ENCODE results near the gene RIN3.
A peak's percentile ranks its signal among the peaks of the same experiment; 100 is the strongest.

Gene RIN3

DNA sequence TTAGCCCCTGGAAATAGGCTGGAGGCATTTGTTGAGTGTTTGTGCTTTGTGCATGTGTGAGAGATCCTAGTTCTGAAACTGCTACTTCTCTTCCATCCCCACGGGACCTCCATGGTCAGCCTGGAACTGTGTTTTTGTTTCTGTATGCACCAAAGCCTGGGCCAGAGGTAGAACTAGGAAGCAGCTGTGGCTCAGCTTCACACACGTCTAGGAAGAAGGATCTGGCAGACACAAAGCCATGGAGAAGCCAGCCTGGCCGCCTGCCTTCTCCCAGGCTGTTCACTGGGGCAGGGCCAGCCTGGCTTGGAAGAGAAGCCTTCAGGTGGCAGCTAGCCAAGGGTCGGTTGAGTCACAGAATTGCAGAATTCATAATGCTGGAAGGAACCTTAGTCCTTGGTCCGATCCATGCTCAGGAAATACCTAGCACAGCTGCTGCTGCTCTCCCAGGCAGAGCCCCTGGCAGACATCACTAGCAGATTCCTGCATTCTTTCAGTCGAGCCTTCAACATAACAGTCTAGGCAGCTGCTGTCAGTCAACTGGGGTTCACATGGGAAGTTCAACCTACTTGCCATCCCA is 27.0 kb downstream of the RIN3 start:
- ChIA-PET POLR2A (ENCODE audit: low non-redundant PET) (interaction anchor here (0.6 kb wide), 1 partner anchor 26 kb away, joined by 4 read pairs; no protein-coding TSS in a partner anchor), CTCF (no interaction called here)
- H3K27ac ChIP-seq = peak overlapping the region; percentile 71
- peak; percentile 86 for DNase-seq (ENCODE audit: low spot score)
- TF ChIP-seq, protein P1, sequence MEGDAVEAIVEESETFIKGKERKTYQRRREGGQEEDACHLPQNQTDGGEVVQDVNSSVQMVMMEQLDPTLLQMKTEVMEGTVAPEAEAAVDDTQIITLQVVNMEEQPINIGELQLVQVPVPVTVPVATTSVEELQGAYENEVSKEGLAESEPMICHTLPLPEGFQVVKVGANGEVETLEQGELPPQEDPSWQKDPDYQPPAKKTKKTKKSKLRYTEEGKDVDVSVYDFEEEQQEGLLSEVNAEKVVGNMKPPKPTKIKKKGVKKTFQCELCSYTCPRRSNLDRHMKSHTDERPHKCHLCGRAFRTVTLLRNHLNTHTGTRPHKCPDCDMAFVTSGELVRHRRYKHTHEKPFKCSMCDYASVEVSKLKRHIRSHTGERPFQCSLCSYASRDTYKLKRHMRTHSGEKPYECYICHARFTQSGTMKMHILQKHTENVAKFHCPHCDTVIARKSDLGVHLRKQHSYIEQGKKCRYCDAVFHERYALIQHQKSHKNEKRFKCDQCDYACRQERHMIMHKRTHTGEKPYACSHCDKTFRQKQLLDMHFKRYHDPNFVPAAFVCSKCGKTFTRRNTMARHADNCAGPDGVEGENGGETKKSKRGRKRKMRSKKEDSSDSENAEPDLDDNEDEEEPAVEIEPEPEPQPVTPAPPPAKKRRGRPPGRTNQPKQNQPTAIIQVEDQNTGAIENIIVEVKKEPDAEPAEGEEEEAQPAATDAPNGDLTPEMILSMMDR (conservative IDR thresholded peaks at IDR 0.05; ENCODE audit: low read depth) = no peak

DNA sequence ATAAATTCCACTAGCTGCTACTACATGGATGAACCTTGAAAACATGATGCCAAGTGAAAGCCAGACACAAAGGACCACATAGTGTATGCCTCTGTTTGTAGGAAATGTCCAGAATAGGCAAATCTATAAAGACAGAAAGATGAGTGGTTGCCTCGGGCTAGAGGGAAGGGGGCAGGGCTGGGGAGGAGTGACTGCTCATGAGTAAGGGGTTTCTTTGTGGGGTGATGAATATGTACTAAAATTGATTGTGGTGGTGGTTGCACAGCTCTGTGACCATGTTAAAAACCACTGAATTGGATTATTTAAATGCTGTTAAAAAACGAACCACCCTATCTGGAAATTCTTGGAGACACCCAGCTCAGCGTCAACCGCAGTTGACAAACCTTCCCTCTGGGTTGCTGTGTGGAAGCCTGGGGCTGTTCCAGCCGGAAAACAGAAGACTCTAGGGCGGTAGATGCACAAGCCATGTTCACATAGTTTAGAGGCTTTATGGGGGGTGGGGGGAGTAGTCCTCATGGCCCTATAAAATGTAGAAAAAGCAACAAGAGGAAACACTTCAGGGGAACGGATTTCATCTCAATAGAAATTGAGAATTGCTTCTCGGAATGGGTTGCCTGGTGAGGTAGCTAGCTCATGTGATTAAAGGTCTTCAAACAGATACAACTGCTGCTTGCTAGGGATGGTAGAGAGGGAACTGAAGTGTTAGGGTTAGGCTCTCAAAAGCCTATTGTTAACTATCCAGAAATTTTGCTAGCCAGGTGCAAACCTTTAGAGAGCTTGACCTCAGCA is 29.4 kb downstream of the RIN3 start:
- POLR2A ChIA-PET (ENCODE audit: low non-redundant PET) = interaction anchor here (0.6 kb wide), 1 partner anchor 404 kb away, joined by 3 read pairs; no protein-coding TSS in a partner anchor
- TF ChIP-seq, protein P1 (conservative IDR thresholded peaks at IDR 0.05; ENCODE audit: low read depth) = no peak
- H3K27ac ChIP-seq = no peak overlapping the region
- DNase-seq (ENCODE audit: low spot score) = no peak
- CTCF ChIA-PET = interaction anchor here (0.6 kb wide), 1 partner anchor 60 kb away, joined by 4 read pairs; no protein-coding TSS in a partner anchor

DNA sequence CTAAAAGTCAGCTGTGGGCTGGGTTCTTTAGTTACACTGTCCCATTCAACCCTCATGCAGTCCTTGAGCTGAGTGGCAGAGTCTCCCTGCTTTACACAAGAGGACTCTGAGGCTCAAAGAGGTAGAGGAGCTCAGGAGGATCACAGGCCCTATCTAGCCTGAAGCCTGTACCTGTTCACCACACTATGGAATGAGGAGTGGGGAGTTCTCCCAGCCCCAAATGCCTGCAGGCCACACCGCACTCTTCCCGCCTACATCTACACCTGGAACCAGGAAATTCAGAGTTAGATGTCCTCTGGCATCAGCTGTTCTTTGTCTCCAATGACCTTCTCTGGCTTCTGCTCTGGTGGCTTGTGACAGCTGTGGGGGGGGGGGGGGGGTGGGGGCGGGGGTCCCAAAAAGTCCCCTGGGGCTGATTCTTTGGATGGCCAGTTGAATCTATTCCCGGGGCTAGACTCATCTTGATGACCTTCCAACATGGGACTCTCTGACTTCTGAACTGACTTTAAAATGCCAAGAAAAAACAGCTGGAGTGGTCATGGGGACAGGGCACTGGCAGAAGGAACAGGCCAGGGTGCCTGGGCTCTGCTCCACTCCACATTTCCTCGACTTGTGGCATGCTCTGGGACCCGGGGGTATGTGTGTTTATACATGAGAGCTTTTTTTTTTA is 30.6 kb downstream of the RIN3 start:
- no peak overlapping the region for H3K27ac ChIP-seq

DNA sequence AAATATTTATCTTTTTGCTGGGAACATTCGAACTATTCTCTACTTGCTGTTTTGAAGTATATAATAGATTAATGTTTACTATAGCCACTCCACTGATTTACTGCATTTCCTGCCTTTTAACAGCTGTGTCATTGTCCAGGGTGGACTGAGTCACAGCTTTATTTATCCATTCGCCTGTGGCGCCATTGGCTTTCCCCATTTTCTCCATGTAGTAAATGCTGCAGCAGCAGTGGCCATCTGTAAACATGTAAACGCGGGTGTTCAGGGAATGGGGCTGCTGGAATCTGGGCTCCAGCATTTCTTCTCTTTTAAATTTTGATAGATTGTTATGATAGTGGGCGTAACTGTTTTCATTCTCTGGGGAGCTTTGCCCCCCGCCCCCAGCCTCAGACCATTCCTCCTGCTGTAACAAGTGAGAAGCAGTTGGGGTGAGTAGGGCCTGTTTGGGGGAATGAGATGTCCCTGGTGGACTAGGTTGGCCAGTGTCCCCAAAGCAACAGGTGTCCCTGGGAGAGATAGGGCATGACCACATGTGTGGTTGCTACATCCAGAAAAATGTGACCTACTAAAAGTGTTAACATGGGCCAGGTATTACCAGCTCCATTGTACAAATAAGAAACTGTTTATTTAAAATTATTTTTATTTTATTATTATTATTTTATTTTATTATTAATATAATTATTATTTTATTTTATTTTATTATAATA is 32.9 kb downstream of the RIN3 start:
- TF ChIP-seq, protein P1 (conservative IDR thresholded peaks at IDR 0.05; ENCODE audit: low read depth) = no peak
- ChIA-PET CTCF (no interaction called here), POLR2A (ENCODE audit: low non-redundant PET) (no interaction called here)
- DNase-seq (ENCODE audit: low spot score) = no peak
- H3K27ac ChIP-seq = no peak overlapping the region

More for the DNA sequence above, 30.6 kb downstream of the RIN3 start:
- POLR2A ChIA-PET (ENCODE audit: low non-redundant PET) = no interaction called here
- CTCF ChIA-PET = no interaction called here
- no peak for DNase-seq (ENCODE audit: low spot score)
- TF ChIP-seq, protein P1 (conservative IDR thresholded peaks at IDR 0.05; ENCODE audit: low read depth) = no peak

DNA sequence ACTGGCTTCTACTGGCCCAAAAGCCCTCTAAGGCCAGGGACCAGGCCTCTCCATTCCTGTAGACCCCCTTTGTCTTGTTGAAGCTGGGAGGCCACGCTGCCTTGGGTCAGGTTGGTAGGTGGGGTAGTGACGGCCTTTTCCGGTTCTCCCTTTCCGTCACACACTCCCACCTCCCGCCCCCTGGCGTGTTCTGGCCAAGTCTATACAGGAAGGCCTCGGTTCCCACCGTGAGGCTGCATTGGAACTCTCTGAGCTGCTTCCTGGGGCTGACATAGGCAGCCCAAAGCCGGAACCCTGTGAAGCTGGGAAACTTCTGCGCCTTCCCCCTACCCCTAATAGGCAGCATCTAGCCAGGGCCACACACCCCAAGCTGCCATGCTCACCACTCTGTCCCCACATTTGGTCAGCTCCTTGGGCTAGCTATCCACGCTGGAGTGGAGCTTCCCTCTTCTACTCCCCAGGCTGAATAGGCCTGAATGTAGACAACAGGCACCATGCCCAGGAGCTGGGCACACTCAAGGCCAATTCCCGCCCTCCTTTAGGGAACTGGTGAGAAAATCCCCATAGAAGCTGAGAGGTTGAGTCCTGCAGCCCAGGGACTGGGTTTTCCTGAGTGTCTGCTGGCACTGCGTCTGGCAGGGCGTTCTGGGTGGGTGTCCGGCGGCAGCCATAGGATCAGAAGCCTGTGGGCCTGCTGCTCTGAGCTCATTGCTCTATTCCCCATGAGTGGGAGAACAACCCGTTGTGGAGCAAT is 35.7 kb downstream of the RIN3 start:
- no peak overlapping the region for H3K27ac ChIP-seq
- TF ChIP-seq, protein P1 (conservative IDR thresholded peaks at IDR 0.05; ENCODE audit: low read depth) = no peak
- no peak for DNase-seq (ENCODE audit: low spot score)
- CTCF ChIA-PET = no interaction called here
- POLR2A ChIA-PET (ENCODE audit: low non-redundant PET) = interaction anchor here (0.7 kb wide), 1 partner anchor 95 kb away, joined by 3 read pairs; no protein-coding TSS in a partner anchor
